ELR (cell line): ENCODE data around the gene TCF12.
"Not testable (repeated sequence)": the region's sequence is repeated elsewhere in the genome, so short reads cannot be mapped to it uniquely, and the experiment has no call there.

Source experiments
- DNase-seq: peaks from one replicate; pipeline ENCODE4 v3.0.0-alpha.2; 2015; ENCODE audit warnings: low read depth

Gene TCF12

GRCh38 chr15:57092252-57092651 lies 173.8 kb downstream of the TCF12 start:
- DNase-seq: no peak

GRCh38 chr15:57094321-57095257 lies 176.1 kb downstream of the TCF12 start:
- no peak for DNase-seq

GRCh38 chr15:57095896-57096295 lies 177.5 kb downstream of the TCF12 start:
- no peak for DNase-seq

GRCh38 chr15:57097246-57097645 lies 178.8 kb downstream of the TCF12 start:
- DNase-seq: no peak

- not testable (repeated sequence) for DNase-seq
These were observed 179.6 kb downstream of the TCF12 start for GRCh38 chr15:57097919-57098543.

- DNase-seq: no peak
These were observed 180.5 kb downstream of the TCF12 start for GRCh38 chr15:57098896-57099295.

- DNase-seq: no peak
These were observed 181.7 kb downstream of the TCF12 start for GRCh38 chr15:57100136-57100539.

- DNase-seq: no peak
These were observed 184.4 kb downstream of the TCF12 start for GRCh38 chr15:57102858-57103257.

- no peak for DNase-seq
These were observed 189.9 kb downstream of the TCF12 start for GRCh38 chr15:57108296-57108695.

GRCh38 chr15:57109005-57109404 lies 190.6 kb downstream of the TCF12 start:
- DNase-seq: no peak

- DNase-seq: no peak
These were observed 192.6 kb downstream of the TCF12 start for GRCh38 chr15:57111002-57111401.

GRCh38 chr15:57112178-57112577 lies 193.7 kb downstream of the TCF12 start:
- no peak for DNase-seq

GRCh38 chr15:57114070-57114469 lies 195.6 kb downstream of the TCF12 start:
- DNase-seq: no peak

GRCh38 chr15:57118013-57118799 lies 199.8 kb downstream of the TCF12 start:
- DNase-seq: peak; percentile 57

- DNase-seq: no peak
These were observed 203.8 kb downstream of the TCF12 start for GRCh38 chr15:57122080-57122840.

- DNase-seq: no peak
These were observed 205.6 kb downstream of the TCF12 start for GRCh38 chr15:57124036-57124435.

GRCh38 chr15:57129064-57129463 lies 210.6 kb downstream of the TCF12 start:
- DNase-seq: no peak

GRCh38 chr15:57130956-57131355 lies 212.5 kb downstream of the TCF12 start:
- no peak for DNase-seq

- DNase-seq: no peak
These were observed 214.9 kb downstream of the TCF12 start for GRCh38 chr15:57133127-57133968.

GRCh38 chr15:57134071-57134605 lies 215.7 kb downstream of the TCF12 start:
- no peak for DNase-seq

GRCh38 chr15:57134851-57135250 lies 216.4 kb downstream of the TCF12 start:
- no peak for DNase-seq
